ENCODE measurements around the gene NPTN.

- TF ChIP-seq CTCF (IDR thresholded peaks at IDR 0.05) (no peak), RCOR1 (IDR thresholded peaks at IDR 0.05; ENCODE audit: low read length) (no peak), RXRA (IDR thresholded peaks at IDR 0.05; ENCODE audit: borderline replicate concordance, low read depth) (no peak), EZH2phosphoT487 (IDR thresholded peaks at IDR 0.05; ENCODE audit: borderline replicate concordance, low read depth) (no peak)
Measured at GRCh38 chr15:73608475-73608874, 24.7 kb downstream of the NPTN start.
